ENCODE results near the gene PAX7.

- TF ChIP-seq CTCF (IDR thresholded peaks at IDR 0.05; ENCODE audit: insufficient read depth, low read length, poor library complexity, severe bottlenecking), result no peak
- TF ChIP-seq EZH2phosphoT487 (conservative IDR thresholded peaks at IDR 0.05; ENCODE audit: low read length), result no peak
Measured at GRCh38 chr1:18608534-18608933, 22.1 kb upstream of the PAX7 start.
